ENCODE measurements around the gene PTPN6. TPM values are rescaled to one million over a fixed set of nuclear protein-coding genes. Genes with fewer than 3 reads are reported as not detected.

Gene PTPN6
- total and polyA plus RNA-seq, 9 of the 15 experiments (the other 6 are each of a cell fraction or from before 2014, with no cell fraction given), result 1.5 to 5.1 (median 3.9) TPM

DNA sequence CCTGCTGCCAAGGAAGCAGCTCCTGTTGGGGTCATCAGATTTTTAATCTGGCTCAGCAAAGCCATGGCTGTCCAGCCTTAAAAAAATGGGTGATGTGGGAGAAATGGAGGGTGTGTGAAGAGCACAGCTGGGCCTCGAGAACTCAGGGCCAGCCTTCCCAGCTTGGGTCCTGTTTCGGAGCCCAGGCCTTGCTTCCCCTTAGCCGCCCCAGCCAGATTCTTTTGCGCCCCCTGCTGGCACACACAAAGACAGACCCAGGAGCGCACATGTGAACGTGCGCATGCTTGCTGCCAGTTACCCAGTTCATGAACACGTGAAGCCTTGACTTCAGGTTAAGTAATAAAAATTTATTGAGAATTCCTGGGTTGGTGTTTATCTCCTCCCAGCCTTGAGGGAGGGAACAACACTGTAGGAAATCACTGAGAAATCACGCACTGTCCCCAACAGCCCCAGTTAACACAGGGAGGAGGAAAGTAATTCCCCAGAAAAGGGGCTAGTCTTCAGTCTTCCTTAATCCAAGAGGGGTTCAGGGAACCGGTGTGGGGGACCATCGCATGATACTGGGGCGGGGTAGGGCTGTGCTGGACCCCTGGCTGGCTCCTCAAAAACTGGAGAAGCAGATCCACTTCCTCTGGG, 14.0 kb downstream of the PTPN6 start (continued):
- TF ChIP-seq ZNF133 (CRISPR knock-in tag; IDR thresholded peaks at IDR 0.05) (no peak), GTF2E2 (tag; IDR thresholded peaks at IDR 0.05) (no peak), MYBL2 (IDR thresholded peaks at IDR 0.05; ENCODE audit: low read depth) (no peak), MYBL2 (CRISPR knock-in tag; IDR thresholded peaks at IDR 0.05; ENCODE audit: borderline replicate concordance) (no peak), HNRNPL (IDR thresholded peaks at IDR 0.05; ENCODE audit: low read depth, low read length) (no peak), RBM22 (IDR thresholded peaks at IDR 0.05; ENCODE audit: low read depth, low read length, poor library complexity, severe bottlenecking) (no peak), ZNF76 (CRISPR knock-in tag; IDR thresholded peaks at IDR 0.05; ENCODE audit: borderline replicate concordance) (no peak), SOX6 (IDR thresholded peaks at IDR 0.05) (no peak), SMAD2 (IDR thresholded peaks at IDR 0.05; ENCODE audit: low read depth, low read length) (no peak), GTF2F1 (IDR thresholded peaks at IDR 0.05; ENCODE audit: low read depth, low read length) (no peak), RBM17 (IDR thresholded peaks at IDR 0.05; ENCODE audit: borderline replicate concordance, low read depth, low read length) (no peak), NR2C1 (IDR thresholded peaks at IDR 0.05) (0 out of 2 replicates have a peak, but pooled peaks have one; percentile 15), NR2C1 (tag; IDR thresholded peaks at IDR 0.05) (no peak), CHD4 (IDR thresholded peaks at IDR 0.05; ENCODE audit: insufficient read depth, insufficient replicate concordance, low read depth, low read length, poor library complexity, severe bottlenecking) (no peak), ZSCAN32 (CRISPR knock-in tag; IDR thresholded peaks at IDR 0.05) (no peak), ZNF24 (IDR thresholded peaks at IDR 0.05) (no peak), MCM7 (IDR thresholded peaks at IDR 0.05) (no peak), PRPF4 (IDR thresholded peaks at IDR 0.05; ENCODE audit: insufficient read depth, low read depth, low read length, poor library complexity, severe bottlenecking) (no peak), SRSF3 (IDR thresholded peaks at IDR 0.05; ENCODE audit: insufficient read depth, low read length) (no peak)
- TF ChIP-seq, protein P1, sequence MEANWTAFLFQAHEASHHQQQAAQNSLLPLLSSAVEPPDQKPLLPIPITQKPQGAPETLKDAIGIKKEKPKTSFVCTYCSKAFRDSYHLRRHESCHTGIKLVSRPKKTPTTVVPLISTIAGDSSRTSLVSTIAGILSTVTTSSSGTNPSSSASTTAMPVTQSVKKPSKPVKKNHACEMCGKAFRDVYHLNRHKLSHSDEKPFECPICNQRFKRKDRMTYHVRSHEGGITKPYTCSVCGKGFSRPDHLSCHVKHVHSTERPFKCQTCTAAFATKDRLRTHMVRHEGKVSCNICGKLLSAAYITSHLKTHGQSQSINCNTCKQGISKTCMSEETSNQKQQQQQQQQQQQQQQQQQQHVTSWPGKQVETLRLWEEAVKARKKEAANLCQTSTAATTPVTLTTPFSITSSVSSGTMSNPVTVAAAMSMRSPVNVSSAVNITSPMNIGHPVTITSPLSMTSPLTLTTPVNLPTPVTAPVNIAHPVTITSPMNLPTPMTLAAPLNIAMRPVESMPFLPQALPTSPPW (CRISPR knock-in tag; IDR thresholded peaks at IDR 0.05), result peak; percentile 44; the same call in 1 of the 2 replicates
- TF ChIP-seq, protein P2, sequence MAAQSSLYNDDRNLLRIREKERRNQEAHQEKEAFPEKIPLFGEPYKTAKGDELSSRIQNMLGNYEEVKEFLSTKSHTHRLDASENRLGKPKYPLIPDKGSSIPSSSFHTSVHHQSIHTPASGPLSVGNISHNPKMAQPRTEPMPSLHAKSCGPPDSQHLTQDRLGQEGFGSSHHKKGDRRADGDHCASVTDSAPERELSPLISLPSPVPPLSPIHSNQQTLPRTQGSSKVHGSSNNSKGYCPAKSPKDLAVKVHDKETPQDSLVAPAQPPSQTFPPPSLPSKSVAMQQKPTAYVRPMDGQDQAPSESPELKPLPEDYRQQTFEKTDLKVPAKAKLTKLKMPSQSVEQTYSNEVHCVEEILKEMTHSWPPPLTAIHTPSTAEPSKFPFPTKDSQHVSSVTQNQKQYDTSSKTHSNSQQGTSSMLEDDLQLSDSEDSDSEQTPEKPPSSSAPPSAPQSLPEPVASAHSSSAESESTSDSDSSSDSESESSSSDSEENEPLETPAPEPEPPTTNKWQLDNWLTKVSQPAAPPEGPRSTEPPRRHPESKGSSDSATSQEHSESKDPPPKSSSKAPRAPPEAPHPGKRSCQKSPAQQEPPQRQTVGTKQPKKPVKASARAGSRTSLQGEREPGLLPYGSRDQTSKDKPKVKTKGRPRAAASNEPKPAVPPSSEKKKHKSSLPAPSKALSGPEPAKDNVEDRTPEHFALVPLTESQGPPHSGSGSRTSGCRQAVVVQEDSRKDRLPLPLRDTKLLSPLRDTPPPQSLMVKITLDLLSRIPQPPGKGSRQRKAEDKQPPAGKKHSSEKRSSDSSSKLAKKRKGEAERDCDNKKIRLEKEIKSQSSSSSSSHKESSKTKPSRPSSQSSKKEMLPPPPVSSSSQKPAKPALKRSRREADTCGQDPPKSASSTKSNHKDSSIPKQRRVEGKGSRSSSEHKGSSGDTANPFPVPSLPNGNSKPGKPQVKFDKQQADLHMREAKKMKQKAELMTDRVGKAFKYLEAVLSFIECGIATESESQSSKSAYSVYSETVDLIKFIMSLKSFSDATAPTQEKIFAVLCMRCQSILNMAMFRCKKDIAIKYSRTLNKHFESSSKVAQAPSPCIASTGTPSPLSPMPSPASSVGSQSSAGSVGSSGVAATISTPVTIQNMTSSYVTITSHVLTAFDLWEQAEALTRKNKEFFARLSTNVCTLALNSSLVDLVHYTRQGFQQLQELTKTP (IDR thresholded peaks at IDR 0.05; ENCODE audit: low read depth in 1 of 2, partially characterized antibody in 2 of 2), result no peak
- TF ChIP-seq, protein P3, sequence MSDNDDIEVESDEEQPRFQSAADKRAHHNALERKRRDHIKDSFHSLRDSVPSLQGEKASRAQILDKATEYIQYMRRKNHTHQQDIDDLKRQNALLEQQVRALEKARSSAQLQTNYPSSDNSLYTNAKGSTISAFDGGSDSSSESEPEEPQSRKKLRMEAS (CRISPR knock-in tag; IDR thresholded peaks at IDR 0.05), result peak; percentile 95

Measured in K562 (cell line).